ENCODE data around the gene LRRC8D. TPM values are rescaled to one million over a fixed set of nuclear protein-coding genes. Genes with fewer than 3 reads are reported as not detected.

LRRC8D gene
- total RNA-seq, 1 experiment from 2014 or later, result 15.0 TPM

DNA sequence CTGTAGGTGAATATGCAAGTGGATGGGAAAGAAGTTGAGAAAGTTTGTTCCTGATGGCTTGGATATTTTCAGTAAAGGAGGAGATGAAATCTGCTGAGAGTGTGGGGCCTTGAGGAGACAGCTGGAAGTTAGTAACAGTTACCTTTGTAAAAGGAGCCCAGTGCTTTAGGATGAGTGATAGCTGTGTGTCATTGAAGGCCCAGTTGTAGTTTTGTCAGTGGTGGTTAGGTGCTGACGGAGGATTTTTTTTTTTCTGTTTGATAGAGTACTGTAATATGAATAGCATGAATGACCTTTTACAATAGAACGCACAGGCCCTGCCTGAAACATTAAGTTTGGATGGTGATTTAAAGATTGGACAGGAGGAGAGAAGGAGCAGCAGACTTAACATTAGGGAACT, 33.3 kb downstream of the LRRC8D start (continued):
- TF ChIP-seq EGR1 (IDR thresholded peaks at IDR 0.05; ENCODE audit: low read depth) (no peak), FOSL1 (IDR thresholded peaks at IDR 0.05; ENCODE audit: low read depth) (no peak), CBX3 (IDR thresholded peaks at IDR 0.05; ENCODE audit: low read depth) (no peak), ZNF274 (IDR thresholded peaks at IDR 0.05; ENCODE audit: low read depth, low read length) (no peak)

DNA sequence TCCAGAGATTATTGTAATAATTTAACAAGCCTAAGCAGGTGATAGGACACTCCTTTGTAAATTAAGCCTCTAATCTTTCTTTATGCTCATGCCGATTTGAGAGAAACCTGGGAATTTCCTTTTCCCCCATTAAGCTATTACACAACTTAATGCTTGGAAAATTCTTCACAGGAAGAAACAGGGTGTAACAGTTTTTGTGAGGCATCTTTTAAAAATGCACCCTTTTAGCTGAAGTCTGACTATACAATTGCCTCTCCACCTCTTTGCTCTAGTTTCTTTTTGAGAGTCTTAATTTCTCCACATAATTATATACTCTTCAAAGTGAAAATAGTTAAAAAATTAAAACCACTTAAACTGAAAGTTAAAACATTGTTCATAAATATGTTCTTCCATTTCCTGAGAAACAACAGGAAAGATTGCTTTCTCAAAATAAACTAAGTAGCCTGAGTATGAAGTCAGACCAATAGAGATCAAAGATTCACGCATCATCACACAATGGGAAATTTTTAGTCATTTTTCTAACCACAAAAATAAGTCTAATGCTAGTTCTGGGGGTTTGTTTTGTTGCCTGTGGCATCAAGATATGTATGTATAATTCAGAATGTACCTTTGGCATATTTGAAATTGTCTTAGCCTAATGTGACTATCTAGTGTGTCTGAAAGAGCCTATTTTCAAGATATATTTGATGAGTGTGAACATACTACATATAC, 34.7 kb downstream of the LRRC8D start:
- ChIA-PET RAD21 (ENCODE audit: low non-redundant PET in 1 of 2, low total read pairs in 2 of 2, uncharacterized antibody in 2 of 2, unreplicated experiment in 2 of 2) (no interaction called here), CTCF (no interaction called here), POLR2A (no interaction called here)
- H3K9me3 ChIP-seq (ENCODE audit: control insufficient read depth in 1 of 2, insufficient read depth in 1 of 2, low read depth in 1 of 2, low read length in 2 of 2), result no peaks in the 10 kb centered on the region
- intact Hi-C loops (cut with micrococcal nuclease), result no loop called here
- DNase-seq (ENCODE audit: low read depth, low spot score), result no peak
- no TSS peak for BruUV-seq (replicated peaks)
- H3K9ac ChIP-seq (ENCODE audit: low read length), result no peak overlapping the region
- H2AFZ ChIP-seq (ENCODE audit: low read depth, low read length, poor library complexity, severe bottlenecking), result no peak overlapping the region
- no peaks in the 10 kb centered on the region for H3K27me3 ChIP-seq (ENCODE audit: insufficient read depth, low read length)
- H3K27ac ChIP-seq (ENCODE audit: low read depth, low read length), result no peak overlapping the region
- H3K4me3 ChIP-seq (replicated peaks in 1 of 2; ENCODE audit: low read depth in 1 of 2, low read length in 2 of 2), result no peak overlapping the region
- no peak overlapping the region for H3K4me2 ChIP-seq (ENCODE audit: low read length)
- no peak for ATAC-seq
- no peak for TF ChIP-seq ZFX (IDR thresholded peaks at IDR 0.05)
- TF ChIP-seq, protein P1, sequence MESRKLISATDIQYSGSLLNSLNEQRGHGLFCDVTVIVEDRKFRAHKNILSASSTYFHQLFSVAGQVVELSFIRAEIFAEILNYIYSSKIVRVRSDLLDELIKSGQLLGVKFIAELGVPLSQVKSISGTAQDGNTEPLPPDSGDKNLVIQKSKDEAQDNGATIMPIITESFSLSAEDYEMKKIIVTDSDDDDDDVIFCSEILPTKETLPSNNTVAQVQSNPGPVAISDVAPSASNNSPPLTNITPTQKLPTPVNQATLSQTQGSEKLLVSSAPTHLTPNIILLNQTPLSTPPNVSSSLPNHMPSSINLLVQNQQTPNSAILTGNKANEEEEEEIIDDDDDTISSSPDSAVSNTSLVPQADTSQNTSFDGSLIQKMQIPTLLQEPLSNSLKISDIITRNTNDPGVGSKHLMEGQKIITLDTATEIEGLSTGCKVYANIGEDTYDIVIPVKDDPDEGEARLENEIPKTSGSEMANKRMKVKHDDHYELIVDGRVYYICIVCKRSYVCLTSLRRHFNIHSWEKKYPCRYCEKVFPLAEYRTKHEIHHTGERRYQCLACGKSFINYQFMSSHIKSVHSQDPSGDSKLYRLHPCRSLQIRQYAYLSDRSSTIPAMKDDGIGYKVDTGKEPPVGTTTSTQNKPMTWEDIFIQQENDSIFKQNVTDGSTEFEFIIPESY (IDR thresholded peaks at IDR 0.05; ENCODE audit: extremely low read depth, insufficient replicate concordance, low read length), result no peak
- TF ChIP-seq REST (IDR thresholded peaks at IDR 0.05; ENCODE audit: low read depth), result no peak
- no peak for TF ChIP-seq ZNF274 (IDR thresholded peaks at IDR 0.05; ENCODE audit: low read depth, low read length)
- TF ChIP-seq CTCF (IDR thresholded peaks at IDR 0.05 in 2 of 3, conservative IDR thresholded peaks at IDR 0.05 in 1 of 3; ENCODE audit: borderline replicate concordance in 1 of 3, insufficient read depth in 1 of 3, low read depth in 2 of 3, low read length in 2 of 3), result no peak
- TF ChIP-seq FOSL1 (IDR thresholded peaks at IDR 0.05; ENCODE audit: low read depth), result no peak
- TF ChIP-seq, protein P2, sequence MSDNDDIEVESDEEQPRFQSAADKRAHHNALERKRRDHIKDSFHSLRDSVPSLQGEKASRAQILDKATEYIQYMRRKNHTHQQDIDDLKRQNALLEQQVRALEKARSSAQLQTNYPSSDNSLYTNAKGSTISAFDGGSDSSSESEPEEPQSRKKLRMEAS (IDR thresholded peaks at IDR 0.05), result no peak
- TF ChIP-seq EZH2phosphoT487 (IDR thresholded peaks at IDR 0.05; ENCODE audit: borderline replicate concordance), result no peak
- no peak for TF ChIP-seq CEBPB (IDR thresholded peaks at IDR 0.05; ENCODE audit: low read depth)
- no peak for TF ChIP-seq EGR1 (IDR thresholded peaks at IDR 0.05; ENCODE audit: low read depth)
- no peak for TF ChIP-seq EZH2 (IDR thresholded peaks at IDR 0.05)
- TF ChIP-seq SRF (IDR thresholded peaks at IDR 0.05; ENCODE audit: low read depth), result no peak
- no peaks in the 10 kb centered on the region for H3K9me2 ChIP-seq (ENCODE audit: insufficient read depth)
- H4K20me1 ChIP-seq (ENCODE audit: insufficient read depth), result no peaks in the 10 kb centered on the region
- peaks cover 8% of the 10 kb centered on the region for H3K79me2 ChIP-seq (ENCODE audit: insufficient read depth, low read length)
- H3K36me3 ChIP-seq (ENCODE audit: control insufficient read depth in 1 of 2, insufficient read depth in 2 of 2, low read length in 2 of 2), result no peaks in the 10 kb centered on the region
- H3K4me1 ChIP-seq (ENCODE audit: control insufficient read depth in 1 of 2, insufficient read depth in 2 of 2, low read length in 2 of 2), result no peaks in the 10 kb centered on the region

All from HCT116 (cell line).